ENCODE measurements around the gene AGPAT4.

Gene AGPAT4

DNA sequence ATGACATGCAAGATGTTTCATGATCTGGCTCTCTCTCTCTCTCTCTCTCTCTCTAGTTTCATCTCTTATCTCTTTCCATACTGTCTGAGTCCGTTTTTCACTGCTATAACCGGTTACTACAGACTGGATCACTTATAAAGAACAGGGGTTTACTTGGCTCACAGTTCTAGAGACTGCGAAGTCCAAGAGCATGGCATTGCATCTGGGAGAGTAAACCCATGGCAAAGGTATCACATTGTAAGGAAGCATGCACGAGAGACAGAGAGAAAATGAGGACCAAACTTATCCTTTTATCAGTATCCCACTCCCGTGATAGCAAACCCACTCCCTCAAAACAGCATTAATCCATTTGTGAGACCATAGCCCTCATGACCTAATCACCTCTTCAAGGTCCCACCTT is 7.2 kb upstream of the AGPAT4 start:
- no peak for DNase-seq (ENCODE audit: low spot score)

DNA sequence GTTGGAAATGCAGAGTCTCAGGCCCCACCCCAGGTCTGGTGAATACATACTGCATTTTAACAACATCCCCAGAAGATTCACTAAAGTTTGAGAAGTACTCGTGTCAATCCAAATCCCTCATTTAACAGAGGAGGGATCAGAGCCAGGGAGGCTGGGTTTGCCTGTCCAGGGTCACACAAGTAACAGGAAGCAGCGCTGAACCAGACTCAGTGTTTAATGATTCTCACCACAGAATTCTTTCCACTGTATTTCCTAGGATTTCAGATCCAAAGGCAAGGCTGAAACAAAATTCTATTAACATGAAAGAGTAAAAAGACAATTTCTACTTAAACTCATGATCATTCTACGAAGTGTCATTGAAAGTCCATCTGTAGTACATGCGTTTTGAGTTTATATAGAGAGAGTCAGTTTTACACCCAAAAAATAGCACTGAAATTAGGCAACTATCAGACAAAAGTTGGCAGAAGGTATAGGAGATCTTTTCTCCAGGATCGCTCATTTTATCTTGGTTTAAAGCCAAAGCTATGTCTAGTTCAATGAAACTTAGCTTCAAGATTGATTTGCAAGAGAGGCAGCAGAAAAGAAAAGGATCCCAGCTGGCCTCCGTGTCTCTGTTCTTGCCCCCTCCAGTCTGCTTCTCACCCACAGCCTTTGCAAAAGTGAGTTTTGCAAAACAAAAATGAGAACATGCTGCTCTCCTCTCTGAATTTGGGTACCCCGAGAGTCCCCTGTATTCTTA is 6.0 kb upstream of the AGPAT4 start:
- no peak for DNase-seq (ENCODE audit: low spot score)

DNA sequence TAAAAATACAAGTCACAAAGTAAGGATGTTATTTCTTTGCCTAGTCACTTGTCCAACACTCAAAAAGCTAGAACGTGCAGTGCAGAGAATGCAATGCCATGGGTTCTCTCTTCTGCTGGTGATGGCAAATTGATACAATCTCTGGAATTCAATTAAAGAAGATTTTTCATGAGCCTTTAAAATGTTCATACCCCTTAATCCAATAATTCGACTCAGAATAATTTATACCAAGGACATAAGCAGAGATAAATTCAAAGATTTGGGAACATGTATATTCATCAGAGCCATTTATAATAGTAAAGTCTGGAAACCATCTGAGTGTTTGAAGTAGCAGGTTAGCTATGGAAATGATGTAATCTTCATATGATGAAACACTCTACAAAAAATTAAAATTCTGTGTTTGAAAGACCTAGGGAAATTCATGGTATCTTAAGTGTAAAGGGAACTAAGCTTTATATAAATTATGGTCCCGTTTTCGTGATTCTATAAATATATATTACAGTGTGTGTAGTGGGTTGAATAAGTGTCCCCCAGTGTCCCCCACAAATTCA is 2.8 kb upstream of the AGPAT4 start:
- no peak for DNase-seq (ENCODE audit: low spot score)

DNA sequence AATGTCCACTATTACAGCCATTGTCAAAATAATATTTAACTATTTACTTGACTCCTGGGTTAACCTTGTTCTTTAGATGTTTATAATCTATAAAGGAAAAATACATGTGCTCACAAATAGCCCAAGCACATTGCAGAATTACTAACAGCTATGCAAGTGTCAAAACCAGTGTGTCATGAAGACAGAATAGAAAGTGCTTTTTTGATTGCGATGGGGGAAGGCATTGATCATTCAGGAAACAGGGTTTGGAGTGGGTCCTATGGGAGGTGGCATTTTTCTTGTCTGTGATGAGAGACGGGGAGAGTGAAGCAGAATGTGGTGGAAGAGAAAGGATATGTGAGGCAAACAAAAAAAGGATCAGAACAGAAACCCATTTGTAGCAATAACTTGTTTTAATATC is 1.0 kb upstream of the AGPAT4 start:
- DNase-seq (ENCODE audit: low spot score) = no peak

DNA sequence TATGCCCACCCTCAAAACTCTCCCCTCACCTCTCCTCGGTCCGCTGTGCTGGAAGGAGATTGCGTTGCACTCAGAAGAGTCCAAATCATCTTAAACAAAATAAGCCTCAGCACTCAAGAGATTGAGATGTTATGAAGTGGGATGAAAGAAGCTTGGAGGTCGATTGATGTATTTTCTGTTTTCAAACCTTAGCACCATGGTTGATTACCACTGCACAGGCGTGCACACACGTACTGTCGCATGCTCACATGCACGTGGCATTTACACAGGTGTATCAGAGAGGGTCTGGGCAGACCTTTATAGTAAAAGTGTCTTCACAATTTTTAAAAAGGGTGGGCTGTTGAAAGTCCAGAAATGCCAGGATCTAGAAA is 612 bp upstream of the AGPAT4 start:
- DNase-seq (ENCODE audit: low spot score) = no peak

DNA sequence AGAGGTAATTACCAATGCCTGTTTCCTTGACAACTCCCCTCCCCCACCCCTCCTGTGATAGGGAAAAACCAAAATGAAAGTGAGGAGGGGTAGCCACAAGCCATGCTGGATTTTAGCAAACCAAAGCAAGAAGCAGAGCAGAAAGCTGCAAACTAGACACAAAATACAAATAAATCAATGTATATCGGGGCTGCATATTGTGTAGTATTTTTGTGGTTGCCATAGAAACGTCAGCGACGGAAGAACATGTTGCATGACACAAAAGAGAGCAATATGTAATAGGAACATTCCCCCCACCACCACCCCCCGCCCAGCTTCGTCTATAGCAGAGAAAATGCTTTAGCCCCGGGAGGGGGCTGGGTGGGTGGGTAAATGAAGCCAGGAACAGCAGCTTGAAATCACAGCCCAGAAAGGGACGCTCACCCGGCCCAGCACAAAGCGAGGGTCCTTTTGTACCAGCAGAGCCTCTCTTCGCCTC is 548 bp downstream of the AGPAT4 start:
- no peak for DNase-seq (ENCODE audit: low spot score)

DNA sequence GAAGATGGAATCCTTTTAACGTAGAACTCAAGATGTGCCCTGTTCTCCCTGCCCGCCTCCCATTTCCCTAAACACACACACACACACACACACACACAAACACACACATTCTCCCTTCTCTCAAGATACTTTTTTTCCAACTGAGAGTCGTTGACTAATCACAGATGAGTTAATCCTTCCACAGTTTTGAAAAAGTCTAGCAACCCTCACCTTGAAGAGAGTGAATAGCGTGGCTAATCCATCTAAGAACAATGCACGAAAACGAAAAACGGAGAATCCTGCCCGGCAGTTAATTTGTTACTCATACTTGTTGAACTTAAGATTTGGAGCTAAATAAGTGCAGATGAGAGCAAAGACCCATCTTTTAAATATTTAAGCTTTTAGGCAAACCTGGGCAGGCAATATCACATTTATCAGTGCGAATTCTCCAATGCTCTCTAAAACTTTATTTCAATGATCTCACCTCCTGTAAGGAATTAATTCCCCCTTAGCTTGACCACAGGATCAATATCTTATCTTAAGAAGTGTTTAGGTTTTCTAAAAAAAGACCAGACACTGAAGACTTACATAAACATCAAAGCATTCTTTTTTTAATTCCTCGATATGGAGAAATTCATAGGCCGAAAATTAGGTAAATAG is 1.1 kb downstream of the AGPAT4 start:
- no peak for DNase-seq (ENCODE audit: low spot score)

DNA sequence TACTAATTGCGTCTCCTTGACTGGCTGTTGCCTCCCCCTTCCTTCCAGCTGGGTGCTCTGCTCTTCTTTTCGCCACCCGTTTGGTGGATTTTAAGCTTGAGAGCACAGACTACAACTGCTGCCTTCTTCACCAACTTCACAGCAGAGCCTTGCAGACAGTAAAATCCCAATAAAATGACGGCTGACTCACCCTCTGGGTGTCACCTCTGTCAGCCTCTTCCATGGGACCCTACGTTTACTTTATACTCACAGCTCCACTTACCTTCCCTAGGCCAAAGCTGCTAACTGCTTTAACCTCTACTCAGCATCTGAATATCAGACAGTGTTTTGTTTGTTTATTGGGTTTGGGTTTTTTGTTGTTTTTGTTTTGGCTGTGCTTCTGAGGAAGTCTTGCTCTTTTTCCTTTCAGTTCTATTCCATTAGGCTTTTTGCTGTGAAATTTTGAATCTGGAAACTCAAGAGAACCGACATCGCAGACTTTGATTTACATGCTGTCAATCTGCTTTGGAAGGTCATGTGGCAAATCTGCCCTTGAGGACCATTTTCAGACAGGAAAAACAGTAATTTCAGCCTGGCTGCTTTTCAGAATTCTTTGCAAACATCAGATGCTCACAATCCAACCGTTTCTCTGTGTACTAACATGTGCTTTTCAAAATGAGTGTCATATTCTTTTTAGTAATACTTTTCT is 2.4 kb downstream of the AGPAT4 start:
- no peak for DNase-seq (ENCODE audit: low spot score)

DNA sequence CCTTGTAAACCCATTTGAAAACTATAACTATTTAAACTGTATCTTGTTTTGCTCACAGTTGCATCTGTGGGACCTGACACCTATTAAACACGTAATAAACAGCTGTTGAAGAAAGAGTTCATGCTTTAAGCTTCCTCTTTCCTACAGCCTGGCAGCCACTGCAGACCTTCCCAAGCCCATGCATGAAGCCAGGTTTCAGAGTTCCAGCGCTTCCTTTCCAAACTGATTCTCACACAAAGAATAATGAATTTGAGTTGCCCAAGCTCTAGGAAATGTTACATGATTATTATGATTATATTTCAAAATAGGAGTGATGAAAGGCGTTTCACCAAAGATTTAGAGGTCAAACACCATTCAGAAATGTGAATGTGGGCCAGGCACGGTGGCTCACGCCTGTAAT is 3.7 kb downstream of the AGPAT4 start:
- DNase-seq (ENCODE audit: low spot score) = no peak

DNA sequence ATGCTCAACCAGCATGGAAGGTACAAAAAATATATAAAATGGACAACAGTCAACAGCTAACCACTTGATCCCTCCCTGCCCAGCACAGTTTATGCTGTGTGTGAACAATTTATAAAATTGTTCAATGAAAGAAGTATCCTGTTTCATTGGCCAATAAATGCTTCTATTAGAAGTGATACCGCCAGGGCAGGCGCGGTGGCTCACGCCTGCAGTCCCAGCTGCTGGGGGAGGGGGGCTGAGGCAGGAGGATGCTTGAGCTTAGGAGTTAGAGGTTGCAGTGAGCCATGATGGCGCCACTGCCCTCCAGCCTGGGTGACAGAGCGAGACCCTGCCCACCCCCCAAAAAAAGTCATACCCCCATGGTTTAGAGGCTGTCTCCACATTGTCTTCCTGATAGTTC is 4.6 kb downstream of the AGPAT4 start:
- no peak for DNase-seq (ENCODE audit: low spot score)

DNA sequence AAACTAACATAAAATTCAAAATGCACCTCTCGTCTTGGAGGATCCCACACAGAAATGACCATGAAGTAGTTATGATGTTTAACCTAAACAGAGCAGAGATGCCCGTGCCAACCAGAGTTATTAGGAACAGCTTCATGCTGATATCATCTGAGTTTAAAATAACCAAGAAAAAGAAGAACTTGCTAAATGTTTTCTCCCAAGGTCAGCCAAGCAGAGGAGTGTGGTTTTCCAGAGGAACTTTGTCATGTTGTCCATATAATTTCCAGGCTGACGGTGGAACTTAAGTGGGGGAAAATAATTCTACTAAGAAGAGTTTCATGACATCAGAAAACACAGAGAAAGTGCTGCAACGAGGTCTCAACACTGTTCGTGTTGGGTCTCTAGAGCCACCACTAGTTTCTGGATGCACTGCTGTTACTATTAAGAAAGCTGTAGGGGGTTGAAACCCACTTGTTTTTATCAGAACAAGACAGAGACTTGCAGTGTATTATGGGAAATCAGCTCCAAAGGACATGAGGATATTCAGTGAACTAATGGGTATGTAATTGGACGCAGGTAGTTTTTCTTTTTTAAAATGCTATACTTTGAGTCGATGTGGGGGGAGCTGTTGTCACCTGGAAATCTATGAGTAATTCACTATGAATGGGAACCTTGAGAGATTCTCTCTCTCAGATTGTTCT is 5.2 kb downstream of the AGPAT4 start:
- no peak for DNase-seq (ENCODE audit: low spot score)

DNA sequence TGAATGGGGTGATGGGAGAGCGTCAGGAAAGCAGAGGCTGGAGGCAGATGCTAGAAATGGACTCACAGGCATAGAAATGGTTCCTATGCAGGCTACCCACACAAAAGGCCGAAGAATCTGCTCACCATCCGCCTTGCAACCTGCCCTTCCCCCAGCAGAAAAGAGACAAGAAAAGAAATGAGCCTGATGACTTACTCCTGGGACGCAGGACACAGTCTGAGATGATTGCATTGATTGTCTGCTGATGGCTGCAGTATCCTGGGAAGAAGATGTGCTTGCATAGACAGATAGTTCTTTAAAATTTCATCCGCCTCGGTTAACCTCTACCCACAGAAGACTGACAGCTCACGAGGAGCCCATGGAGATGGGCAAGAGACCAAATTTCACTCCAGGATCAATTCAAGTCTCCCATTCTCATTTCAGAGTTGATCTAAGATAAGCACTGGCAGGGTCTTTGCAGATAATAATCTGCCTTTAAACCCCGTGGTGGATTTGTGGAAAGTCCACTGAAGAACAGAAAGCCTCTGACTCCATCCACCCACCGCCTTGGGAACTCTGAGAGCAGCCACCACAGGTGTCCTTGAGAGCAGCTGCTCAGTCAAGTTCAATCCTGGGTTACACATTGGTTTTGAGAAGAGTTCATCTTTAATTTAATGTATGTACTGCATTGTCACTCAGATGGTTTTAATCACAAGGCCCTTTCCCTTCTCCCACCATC is 7.2 kb downstream of the AGPAT4 start:
- no peak for DNase-seq (ENCODE audit: low spot score)

DNA sequence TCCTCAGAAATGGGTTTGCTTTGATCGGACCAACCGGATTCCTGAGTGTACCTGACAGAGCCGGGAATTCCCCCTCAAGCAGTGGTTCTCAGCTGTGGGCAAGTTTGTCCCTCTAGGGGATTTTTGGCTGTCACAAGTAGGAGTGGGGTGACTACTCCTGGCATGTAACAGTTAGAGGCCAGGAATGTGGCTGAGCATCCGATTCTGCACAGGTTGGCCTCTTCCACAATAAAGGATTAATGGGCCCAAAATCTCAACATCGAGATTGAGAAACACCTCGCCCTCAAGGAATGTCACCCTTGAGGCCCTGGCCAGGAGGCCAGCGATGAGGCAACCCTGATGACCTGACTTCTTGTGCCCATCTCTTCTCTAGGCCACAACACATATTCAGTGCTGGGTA is 7.9 kb downstream of the AGPAT4 start:
- no peak for DNase-seq (ENCODE audit: low spot score)

DNA sequence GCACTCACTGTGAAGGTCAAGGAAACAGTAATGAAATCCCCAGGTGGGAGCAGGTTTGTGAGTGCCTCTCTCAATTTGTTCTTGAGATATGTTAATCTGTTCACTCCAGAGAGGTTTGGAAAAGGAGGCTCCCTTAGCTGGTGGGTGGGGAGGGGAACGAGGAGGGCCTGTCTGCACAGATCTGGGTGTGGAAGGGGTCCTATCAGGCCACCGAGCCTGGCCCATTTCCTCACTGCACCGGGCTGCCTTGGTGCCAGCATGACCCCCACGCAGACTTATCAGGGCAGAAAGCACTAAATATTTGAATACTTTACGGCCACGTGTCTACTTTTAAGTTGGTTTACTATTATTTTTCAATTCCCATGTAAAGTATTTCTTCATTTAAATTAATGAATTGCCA is 8.3 kb downstream of the AGPAT4 start:
- no peak for DNase-seq (ENCODE audit: low spot score)

DNA sequence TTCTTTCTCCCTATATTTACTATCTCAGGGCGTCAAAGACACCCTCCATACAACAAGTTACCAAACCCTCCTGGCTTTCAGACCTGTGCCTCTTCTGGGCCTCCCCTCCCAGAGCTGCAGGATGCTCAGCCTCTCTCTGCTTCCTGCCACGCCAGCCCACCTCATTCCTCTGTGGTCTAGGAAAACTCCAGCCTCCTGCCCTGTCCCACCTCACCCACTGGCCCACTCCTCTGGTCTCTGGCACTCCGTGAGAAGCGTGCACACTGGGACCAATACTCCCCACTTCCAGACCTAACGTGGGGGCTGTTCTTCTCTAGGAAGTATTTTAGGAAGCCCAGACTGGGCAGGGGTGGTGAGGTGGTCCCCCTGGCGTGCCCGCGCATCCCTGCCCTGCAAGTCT is 9.7 kb downstream of the AGPAT4 start:
- DNase-seq (ENCODE audit: low spot score) = no peak

DNA sequence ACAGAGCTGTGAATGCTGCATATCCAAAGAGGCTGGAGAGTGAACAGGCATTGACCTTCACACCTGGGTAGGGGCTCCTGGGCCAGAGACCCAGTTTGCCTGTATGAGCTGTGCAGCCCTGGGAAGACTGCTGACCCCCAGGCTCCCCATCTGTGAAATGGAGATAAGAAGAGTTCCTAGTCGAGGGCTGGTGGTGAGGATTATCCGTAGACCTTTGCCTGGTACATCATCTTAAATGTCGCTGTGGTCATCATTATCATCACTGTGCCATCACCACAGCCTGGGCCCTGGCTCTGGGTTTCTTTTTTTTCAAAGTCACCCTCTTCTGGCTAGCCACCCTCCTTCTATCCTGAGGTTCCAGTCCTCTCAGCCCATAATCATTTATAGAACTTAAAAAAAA is 12.0 kb downstream of the AGPAT4 start:
- no peak for DNase-seq (ENCODE audit: low spot score)

DNA sequence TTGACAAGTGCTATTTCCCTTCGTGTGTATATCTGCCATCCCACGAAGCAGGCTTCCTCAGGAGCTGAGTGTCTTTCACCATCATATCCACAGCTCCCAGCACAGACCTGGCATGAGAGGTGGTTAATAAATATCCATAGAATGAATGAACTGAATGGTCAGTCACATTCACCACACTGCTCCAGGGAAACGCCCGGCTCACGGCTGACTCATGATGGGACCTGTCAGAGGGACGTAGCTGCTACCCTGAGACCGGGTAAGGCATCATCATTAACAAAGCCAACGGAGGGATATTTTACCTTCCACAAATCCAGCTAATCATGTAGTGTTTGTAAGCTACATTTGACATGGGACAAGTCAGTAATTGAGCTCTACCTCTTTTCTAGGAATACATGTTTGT is 12.5 kb downstream of the AGPAT4 start:
- DNase-seq (ENCODE audit: low spot score) = no peak

DNA sequence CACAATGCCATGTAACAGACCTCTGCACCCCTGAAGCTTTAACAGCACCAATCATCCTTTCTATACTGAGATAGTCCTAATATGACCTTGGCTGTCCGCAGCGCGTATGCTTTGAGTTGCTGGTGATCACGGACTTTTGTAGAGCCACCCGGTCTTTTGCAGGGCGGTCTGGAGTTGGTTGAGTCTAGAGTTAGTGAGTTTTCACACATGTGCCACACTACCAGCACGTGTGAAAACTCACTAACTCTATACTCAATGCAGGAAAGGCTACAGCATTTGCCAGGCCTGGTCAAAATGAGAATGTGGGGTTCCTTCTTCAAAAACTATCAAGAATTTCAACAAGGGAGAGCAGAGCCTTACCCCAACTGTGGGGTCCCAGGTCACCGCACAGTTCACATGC is 14.6 kb downstream of the AGPAT4 start:
- DNase-seq (ENCODE audit: low spot score) = no peak

DNA sequence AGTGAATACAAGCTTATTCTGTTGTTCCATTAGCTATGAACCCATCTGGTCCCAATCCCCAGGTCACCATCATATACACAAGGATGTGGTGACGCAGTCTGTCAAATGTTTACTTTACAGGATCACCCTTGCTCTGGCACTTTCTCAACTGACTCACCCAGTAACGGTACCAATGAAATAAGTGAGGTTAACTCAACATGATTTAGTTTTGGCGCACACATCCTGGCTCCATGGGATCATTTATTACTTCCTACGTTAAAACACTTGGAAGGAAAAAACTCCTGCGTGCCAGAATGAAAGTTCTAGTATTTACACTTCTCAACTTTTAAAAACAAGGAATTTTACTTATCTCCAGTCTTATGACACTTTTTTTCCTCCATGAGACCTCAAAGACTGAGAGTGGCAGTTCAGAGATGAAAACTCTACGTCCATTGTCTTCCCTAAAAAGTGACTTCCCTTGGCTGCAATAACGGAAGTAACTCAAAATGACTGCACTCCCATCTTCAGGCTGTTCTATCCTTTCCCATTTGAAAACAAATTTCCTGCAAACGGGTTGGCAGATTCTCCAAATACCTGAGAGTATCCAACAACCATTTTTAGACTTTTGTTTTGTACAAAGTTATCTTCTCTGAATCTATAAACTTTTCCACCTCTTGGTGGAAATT is 15.9 kb downstream of the AGPAT4 start:
- no peak for DNase-seq (ENCODE audit: low spot score)

DNA sequence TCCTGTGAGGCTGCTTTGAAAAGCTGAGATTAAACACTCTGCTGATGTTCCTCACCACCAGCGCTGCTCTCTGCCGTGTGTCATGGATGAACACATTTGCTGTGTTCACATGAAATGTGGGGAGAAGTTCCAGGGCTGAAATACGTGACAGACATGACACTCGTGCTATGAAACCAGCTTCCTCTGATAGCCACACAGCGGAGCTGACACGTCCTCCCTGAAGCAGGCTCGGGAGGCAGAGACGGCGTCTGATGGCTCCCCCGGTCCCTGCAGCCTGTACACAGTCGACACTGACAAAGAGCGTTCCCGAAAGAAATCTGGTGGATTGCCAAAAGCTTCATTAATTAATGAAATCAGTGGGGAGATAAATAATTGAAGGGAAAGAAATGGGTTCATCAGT is 17.5 kb downstream of the AGPAT4 start:
- DNase-seq (ENCODE audit: low spot score) = no peak

DNA sequence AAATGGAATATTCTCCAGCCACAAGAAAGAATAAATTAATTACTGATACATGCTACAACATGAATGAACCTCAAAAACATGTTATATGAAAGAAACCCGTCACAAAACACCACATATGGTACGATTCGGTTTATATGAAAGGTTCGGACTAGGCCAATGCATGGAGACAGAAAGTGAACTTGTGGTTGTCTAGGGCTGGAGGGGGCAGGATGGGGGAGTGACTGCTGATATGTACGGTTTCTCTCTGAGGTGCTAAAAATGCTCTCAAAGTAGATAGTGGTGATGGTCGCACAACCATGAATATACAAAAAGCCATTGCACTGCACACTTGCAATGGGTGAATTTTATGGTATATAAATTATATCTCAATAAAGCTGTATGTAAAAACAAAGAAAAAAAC is 18.3 kb downstream of the AGPAT4 start:
- no peak for DNase-seq (ENCODE audit: low spot score)
